GM15510 (cell line): Measurements from ENCODE around the gene GABRB3.

Experiments
- POLR2A ChIP-seq: IDR thresholded peaks from 3 replicates; pipeline ENCODE4 v1.6.1; 2011; ENCODE audit warnings: borderline replicate concordance; ENCODE audit not compliant: insufficient read length; ENCODE audit errors: extremely low read depth

Gene GABRB3

DNA sequence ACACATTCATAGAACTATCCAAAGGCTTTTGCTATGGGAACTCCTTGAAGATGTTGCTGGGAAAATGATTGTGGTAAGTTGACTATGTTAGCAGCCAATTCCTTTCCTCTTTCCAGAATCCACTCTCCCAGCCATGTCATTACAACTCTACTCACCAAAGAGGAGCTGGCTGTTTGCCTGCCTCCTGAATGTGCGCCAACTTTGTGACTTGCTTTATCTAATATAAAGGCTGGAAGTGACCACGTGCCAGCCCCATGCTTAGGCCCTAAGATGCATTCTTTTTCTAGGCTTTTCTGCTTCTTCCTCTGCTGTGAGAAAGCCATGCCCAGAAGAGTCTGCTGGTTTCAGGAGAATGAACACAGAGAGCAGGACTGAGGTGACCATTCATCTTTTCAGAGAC lies 182.2 kb downstream of the GABRB3 start:
- no peak for TF ChIP-seq POLR2A

DNA sequence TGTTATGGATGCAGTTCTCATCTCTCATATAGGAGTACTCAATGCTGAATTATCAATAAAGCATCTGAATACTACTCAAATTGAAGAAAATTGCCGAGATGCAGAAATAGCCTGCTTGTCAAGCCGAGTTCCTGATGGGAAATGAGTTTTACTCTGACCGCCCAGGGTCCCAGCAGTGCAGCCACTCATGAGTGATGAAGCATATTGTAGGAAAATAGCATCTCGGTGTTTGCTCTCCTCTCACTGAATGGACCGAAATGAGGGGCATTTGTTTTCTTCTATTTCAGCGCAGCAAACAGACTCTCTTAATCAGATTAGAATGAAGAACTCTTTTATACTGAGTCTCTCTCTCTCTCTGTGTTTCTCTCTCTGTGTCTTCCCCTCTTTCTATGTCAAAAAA lies 190.0 kb downstream of the GABRB3 start:
- TF ChIP-seq POLR2A: no peak

DNA sequence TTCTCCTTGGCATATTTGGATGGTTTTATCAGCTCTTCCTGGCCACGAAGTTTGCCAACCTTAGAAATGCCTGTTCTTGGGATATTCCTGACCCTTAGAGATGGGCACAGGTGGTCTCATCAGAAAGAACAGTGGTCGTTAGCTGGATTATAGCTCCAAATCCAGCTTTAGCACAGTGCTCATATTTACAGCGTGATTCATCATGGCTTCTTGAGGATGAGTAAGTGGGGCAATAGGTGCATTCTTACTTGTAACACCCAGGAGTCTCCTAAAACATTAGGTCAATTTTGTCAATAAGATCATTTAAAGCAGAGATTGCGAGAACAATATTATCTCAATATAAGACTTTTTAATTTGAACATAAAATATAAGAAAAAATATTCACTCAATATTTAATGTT lies 191.9 kb downstream of the GABRB3 start:
- no peak for TF ChIP-seq POLR2A

- TF ChIP-seq POLR2A: no peak
These were observed 200.1 kb downstream of the GABRB3 start for GRCh38 chr15:26572602-26573350.

DNA sequence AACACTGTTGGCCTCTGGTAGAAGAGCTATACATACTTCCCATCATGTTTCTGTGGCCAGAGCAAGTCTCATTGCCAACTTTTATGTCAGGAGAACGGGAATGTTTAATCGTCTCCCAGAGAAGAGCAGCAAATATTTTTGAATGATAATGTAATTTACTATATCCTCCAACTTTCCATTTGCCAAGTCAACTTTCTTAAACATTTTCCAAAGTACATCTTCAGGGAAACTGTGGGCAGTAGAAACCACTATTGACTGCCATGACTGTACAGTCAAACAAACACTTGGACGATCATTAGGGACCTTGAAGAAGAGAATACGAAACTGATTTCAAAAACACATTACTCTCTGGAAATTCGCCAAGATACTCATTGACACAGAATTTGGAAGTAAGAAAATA lies 201.5 kb downstream of the GABRB3 start:
- TF ChIP-seq POLR2A: no peak

DNA sequence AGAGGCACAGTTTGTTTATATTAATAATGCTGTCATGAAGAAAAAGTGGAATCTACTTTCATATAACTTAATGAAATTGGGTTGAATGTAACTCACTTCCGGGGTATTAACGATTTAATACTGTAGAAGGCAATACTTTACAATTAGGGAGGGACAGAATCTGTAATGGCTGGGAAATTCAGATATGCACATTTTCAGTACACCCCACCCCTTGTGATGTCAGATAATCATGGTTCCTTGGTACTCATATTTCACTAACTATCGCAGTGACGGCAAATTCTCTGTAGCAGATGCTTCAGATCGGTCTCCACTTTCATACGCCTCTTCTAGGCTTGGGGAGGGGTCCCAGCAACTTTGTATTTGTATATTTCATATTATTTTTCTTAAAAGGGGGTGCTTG lies 207.3 kb downstream of the GABRB3 start:
- no peak for TF ChIP-seq POLR2A

GRCh38 chr15:26564361-26564760 lies 208.5 kb downstream of the GABRB3 start:
- TF ChIP-seq POLR2A: no peak

DNA sequence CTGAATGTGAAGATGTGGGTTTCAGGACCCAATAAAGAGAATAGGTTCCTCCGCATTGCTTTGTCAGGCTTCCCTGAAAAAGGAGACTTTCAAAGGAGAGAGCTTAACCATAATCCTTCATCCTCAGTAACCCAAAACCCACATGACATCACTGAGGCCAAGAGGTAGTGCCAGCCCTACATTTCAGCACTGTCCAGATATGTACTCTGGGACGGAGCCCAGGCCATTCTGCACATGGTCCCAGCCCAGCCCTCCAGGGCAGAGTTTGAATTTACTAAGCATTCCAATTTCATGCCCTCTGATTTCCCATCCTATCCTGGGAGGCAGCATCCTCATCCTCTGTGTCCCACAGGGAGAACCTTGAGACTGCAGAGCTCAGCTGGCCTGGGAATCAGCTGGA lies 210.5 kb downstream of the GABRB3 start:
- TF ChIP-seq POLR2A: no peak

DNA sequence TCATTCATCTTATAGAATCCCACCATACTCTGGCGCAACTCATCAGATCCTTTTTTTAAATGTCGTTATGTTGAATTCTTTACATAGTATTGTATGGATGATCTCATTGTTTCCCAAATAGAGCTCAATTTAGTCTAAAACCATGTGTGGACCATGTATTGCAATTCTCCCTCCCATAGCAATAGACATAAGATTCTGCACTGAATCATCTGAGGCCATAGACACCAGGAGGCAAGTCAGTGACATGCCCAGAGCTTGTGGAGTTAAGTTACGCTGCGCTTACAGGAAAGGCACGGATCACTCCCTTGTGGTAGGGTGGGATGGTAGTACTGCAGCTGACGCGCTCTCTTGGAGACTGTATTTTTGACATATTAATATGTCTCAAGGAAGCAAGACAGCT lies 211.0 kb downstream of the GABRB3 start:
- TF ChIP-seq POLR2A: no peak

DNA sequence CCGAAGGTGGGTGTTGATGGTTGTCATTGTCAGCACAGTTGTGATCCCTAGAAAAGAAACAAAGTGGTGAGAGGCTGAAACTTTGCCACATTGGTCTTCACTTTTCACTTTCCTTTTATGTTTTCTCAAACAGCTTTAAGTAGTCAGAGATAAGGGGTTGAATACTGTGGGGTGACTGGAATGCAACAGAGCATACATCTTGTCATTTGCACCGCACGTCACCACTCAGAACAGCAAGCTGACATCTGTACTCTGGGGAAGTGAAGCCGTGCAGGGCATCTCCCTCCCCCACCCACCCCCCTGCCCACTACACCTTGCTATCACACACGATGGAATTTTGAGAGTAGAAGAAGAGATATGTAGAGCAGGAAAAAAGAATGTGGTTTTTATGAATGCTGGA lies 211.7 kb downstream of the GABRB3 start:
- TF ChIP-seq POLR2A: no peak

DNA sequence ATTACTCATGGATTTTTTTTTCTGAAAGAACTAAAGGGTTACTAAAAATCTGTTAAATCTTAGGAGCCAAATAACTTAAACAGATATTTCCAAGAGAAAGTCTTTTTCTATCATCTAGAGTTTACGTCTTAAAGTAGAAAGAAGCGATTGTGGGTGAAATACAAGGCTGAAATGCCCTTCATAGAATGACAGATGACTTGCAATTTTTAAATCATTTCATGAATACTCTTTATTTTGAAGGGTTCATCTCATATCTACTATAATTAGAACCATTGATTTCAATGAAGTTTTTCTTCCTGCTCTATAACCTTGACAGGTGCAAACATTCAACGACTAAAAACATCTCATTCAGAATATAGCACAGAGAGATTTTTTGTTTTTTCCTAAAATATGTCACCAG lies 217.0 kb downstream of the GABRB3 start:
- no peak for TF ChIP-seq POLR2A

- no peak for TF ChIP-seq POLR2A
These were observed 221.4 kb downstream of the GABRB3 start for GRCh38 chr15:26551473-26551872.

GRCh38 chr15:26550880-26551279 lies 222.0 kb downstream of the GABRB3 start:
- no peak for TF ChIP-seq POLR2A

DNA sequence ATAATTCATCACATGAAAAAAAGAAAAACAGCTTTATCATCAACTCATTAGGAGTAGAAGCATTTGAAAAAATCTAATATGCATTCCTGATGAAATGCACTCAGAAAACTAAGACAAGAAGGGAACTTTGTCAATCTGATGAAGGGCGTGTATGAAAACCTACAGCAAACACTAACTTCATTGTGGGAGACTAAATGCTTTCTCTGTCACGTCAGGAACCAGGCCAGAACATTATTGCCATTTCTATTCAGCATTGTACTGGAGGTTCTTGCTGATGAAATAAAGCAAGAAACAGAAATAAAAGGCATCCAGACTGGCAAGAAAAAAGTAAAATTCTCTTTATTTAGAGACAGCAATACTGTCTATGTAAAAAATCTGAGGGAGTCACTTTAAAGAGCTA lies 235.2 kb downstream of the GABRB3 start:
- TF ChIP-seq POLR2A: no peak

GRCh38 chr15:26531489-26531888 lies 241.4 kb downstream of the GABRB3 start:
- TF ChIP-seq POLR2A: no peak

DNA sequence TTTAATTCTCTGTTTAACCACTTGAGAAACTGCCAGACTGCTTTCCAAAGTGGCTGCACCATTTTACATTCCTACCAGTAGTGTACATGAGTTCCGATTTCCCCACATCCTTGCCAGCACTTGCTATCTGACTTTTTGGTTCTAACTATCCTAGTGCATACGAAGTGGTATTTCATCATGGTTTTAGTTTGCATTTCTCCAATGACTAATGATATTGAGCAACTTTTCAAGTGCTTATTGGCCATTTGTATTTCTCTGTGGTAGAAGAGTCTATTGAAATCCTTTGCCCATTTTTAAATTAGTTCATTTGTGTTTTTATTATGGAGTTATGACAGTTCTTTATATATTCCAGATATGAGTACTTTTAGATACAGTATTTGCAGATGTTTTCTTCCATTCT lies 247.8 kb downstream of the GABRB3 start:
- no peak for TF ChIP-seq POLR2A
